Duodenal mucosa (tissue), 2 donors: ENCODE results near the gene ANKRD33B.

Experiments
- H3K27ac ChIP-seq: one replicate; pipeline ENCODE4 v1.7.0; 2013; ENCODE audit warnings: low read depth, low read length
- H3K27me3 ChIP-seq, 2 donors: one replicate each; pipeline ENCODE4 v1.7.0; 2013; ENCODE audit warnings: low read length in 2 of 2, control low read depth in 1 of 2; ENCODE audit not compliant: insufficient read depth in 2 of 2, control insufficient read depth in 1 of 2
- H3K36me3 ChIP-seq, 2 donors: one replicate each; pipeline ENCODE4 v1.7.0; 2013; ENCODE audit warnings: low read length in 2 of 2, control low read depth in 1 of 2; ENCODE audit not compliant: insufficient read depth in 2 of 2, control insufficient read depth in 1 of 2
- H3K4me1 ChIP-seq, 2 donors: one replicate each; pipeline ENCODE4 v1.7.0; 2013; ENCODE audit warnings: low read length in 2 of 2, control low read depth in 1 of 2; ENCODE audit not compliant: insufficient read depth in 2 of 2, control insufficient read depth in 1 of 2
- H3K4me3 ChIP-seq, 2 donors: one replicate each; pipeline ENCODE4 v1.7.0; 2013; ENCODE audit warnings: low read length in 2 of 2, low read depth in 1 of 2
- H3K9ac ChIP-seq, 2 donors: one replicate each; pipeline ENCODE4 v1.7.0; 2013; ENCODE audit warnings: low read length in 2 of 2, low read depth in 1 of 2
- H3K9me3 ChIP-seq, 2 donors: one replicate each; pipeline ENCODE4 v1.7.0; 2013; ENCODE audit warnings: low read length in 2 of 2, control low read depth in 1 of 2; ENCODE audit not compliant: control insufficient read depth in 1 of 2

ANKRD33B gene

DNA sequence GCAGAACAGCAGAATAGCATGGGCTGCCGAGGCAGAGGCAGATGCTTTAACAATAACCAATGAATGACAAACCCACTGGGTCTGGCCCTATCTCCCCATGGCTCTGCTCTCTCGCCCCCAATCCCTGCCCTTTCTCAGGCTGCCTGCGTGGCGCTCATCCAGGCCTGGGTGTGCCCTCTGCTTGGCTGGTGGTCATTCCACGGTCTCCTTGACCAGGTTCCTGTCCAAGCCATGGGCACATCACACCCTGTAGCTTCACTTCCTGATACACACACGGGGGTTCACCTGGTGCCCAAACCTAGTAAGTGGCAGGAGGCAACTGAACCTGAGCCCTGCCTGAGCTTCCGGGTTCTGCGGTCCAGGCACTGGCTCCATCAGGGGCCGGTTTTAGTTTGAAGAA is 109.5 kb downstream of the ANKRD33B start:
- no peak overlapping the region for H3K9ac ChIP-seq
- H3K4me3 ChIP-seq = no peak overlapping the region
- peaks cover 10 to 14% of the 10 kb centered on the region in 2 donors for H3K36me3 ChIP-seq
- H3K27me3 ChIP-seq = no peaks in the 10 kb centered on the region
- no peaks in the 10 kb centered on the region for H3K9me3 ChIP-seq
- no peaks in the 10 kb centered on the region for H3K4me1 ChIP-seq
- H3K27ac ChIP-seq = no peak overlapping the region

GRCh38 chr5:10674096-10674495 is 110.2 kb downstream of the ANKRD33B start:
- no peaks in the 10 kb centered on the region for H3K9me3 ChIP-seq
- no peaks in the 10 kb centered on the region for H3K27me3 ChIP-seq

DNA sequence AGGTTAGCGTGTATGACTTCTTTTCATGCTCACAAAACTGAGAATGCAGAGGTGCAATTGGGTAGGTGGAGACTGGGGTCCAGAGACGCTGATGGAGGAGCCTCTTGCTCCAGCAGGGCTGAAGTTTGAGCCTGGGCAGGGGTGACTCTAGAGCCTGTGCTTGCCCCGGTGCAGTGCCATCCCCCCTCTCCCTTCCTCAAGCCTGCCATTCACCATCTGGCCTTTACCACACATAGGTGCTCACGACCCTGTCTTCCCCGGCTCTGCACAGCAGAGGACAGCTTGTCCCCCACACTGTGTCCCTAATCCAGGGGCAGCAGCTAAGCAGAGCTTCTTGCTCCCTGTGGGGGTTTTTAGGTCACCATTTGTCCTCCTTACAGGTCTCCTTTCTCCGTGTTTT is 110.7 kb downstream of the ANKRD33B start:
- no peaks in the 10 kb centered on the region for H3K27me3 ChIP-seq
- H3K4me1 ChIP-seq = no peaks in the 10 kb centered on the region
- no peak overlapping the region for H3K4me3 ChIP-seq
- H3K9me3 ChIP-seq = no peaks in the 10 kb centered on the region
- H3K36me3 ChIP-seq = peaks cover 12 to 25% of the 10 kb centered on the region in 2 donors
- no peak overlapping the region for H3K27ac ChIP-seq
- H3K9ac ChIP-seq = no peak overlapping the region

More at GRCh38 chr5:10674096-10674495, 110.2 kb downstream of the ANKRD33B start:
- peaks cover 10 to 20% of the 10 kb centered on the region in 2 donors for H3K36me3 ChIP-seq
- H3K9ac ChIP-seq = no peak overlapping the region
- no peak overlapping the region for H3K4me3 ChIP-seq
- no peaks in the 10 kb centered on the region for H3K4me1 ChIP-seq
- H3K27ac ChIP-seq = no peak overlapping the region

DNA sequence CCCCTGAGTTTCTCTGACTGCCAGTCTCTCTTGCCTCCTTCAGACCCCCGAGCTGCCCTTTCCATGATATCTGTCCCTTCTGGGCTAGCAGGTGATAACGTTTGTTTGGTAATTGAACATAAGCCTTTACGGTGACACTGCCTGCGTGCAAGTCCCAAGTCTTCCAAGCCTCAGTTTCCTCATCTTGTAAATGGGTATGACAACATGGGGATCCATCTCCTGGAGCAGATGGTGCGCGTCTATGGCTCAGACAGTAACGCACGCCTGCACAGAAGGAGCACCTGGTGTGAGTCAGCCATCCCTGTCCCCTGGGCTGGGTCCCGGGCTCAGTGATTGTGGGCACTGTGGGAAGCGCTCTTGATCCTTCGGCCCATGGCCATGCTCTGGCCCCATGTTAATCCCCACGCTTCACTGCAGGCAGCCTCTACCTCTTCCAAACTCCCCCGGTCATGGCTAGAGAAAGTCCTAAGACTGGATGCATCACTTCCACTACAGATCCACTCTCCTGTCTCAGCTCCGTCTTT is 111.4 kb downstream of the ANKRD33B start:
- Histone ChIP-seq H3K9ac (no peak overlapping the region), H3K4me3 (no peak overlapping the region), H3K4me1 (no peaks in the 10 kb centered on the region), H3K9me3 (no peaks in the 10 kb centered on the region), H3K27ac (no peak overlapping the region), H3K27me3 (no peaks in the 10 kb centered on the region), H3K36me3 (peaks cover 19 to 32% of the 10 kb centered on the region in 2 donors)

- Histone ChIP-seq H3K4me3 (no peak overlapping the region), H3K9ac (no peak overlapping the region), H3K4me1 (no peaks in the 10 kb centered on the region), H3K27ac (no peak overlapping the region), H3K9me3 (no peaks in the 10 kb centered on the region), H3K27me3 (no peaks in the 10 kb centered on the region), H3K36me3 (peaks cover 26 to 42% of the 10 kb centered on the region in 2 donors)
Measured at GRCh38 chr5:10676224-10676623, 112.4 kb downstream of the ANKRD33B start.

GRCh38 chr5:10676946-10677345 is 113.1 kb downstream of the ANKRD33B start:
- H3K4me3 ChIP-seq = no peak overlapping the region
- no peaks in the 10 kb centered on the region for H3K4me1 ChIP-seq
- H3K27me3 ChIP-seq = no peaks in the 10 kb centered on the region
- no peak overlapping the region for H3K9ac ChIP-seq
- H3K9me3 ChIP-seq = no peaks in the 10 kb centered on the region
- H3K27ac ChIP-seq = no peak overlapping the region
- peaks cover 29 to 48% of the 10 kb centered on the region in 2 donors for H3K36me3 ChIP-seq

DNA sequence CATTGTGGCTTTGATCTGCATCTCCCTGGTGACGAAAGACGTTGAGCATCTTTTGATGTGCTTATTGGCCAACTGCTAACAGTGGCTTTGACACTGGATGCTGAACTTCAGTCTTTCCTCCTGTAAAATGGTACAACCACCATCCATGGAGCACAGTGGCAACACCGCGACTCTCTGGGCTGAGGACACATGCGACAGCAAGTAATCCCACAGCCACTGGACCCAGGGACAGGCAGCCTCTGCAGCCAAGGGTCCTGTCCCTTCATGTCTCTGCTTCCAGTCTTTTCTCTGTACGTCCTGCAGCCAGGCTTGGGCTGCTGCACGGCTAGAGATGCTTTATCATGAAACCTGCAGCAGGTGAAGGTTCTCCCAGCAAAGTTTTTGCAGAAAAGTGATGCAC is 113.7 kb downstream of the ANKRD33B start:
- Histone ChIP-seq H3K27ac (no peak overlapping the region), H3K9me3 (no peaks in the 10 kb centered on the region), H3K27me3 (no peaks in the 10 kb centered on the region), H3K36me3 (peaks cover 32 to 54% of the 10 kb centered on the region in 2 donors), H3K4me1 (no peaks in the 10 kb centered on the region), H3K4me3 (no peak overlapping the region), H3K9ac (no peak overlapping the region)

DNA sequence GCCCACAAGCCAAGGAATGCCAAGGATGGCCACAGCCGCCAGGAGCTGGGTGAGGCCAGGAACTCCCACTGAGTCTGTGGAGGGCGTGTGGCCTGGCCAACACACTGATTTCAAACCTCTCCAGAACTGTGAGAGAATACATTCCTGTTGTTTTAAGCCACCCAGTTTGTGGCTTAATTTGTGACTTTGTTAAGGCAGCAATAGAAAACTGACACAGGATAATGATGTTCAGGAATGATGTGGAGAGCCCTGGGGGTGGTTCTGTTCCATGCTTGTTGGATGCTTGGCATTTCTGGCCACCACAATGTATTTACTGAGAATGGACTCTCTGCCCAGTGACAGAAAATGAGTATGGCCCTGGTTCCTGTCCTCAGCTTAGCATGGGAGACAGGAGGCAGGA is 114.4 kb downstream of the ANKRD33B start:
- H3K9ac ChIP-seq = no peak overlapping the region
- no peak overlapping the region for H3K27ac ChIP-seq
- H3K4me1 ChIP-seq = no peaks in the 10 kb centered on the region
- no peaks in the 10 kb centered on the region for H3K27me3 ChIP-seq
- peaks cover 40 to 61% of the 10 kb centered on the region in 2 donors for H3K36me3 ChIP-seq
- H3K4me3 ChIP-seq = no peak overlapping the region
- H3K9me3 ChIP-seq = no peaks in the 10 kb centered on the region

GRCh38 chr5:10679336-10679988 is 115.6 kb downstream of the ANKRD33B start:
- Histone ChIP-seq H3K4me1 (no peaks in the 10 kb centered on the region), H3K27ac (no peak overlapping the region), H3K36me3 (peaks cover 40 to 66% of the 10 kb centered on the region in 2 donors), H3K4me3 (no peak overlapping the region), H3K27me3 (no peaks in the 10 kb centered on the region), H3K9me3 (no peaks in the 10 kb centered on the region), H3K9ac (no peak overlapping the region)

DNA sequence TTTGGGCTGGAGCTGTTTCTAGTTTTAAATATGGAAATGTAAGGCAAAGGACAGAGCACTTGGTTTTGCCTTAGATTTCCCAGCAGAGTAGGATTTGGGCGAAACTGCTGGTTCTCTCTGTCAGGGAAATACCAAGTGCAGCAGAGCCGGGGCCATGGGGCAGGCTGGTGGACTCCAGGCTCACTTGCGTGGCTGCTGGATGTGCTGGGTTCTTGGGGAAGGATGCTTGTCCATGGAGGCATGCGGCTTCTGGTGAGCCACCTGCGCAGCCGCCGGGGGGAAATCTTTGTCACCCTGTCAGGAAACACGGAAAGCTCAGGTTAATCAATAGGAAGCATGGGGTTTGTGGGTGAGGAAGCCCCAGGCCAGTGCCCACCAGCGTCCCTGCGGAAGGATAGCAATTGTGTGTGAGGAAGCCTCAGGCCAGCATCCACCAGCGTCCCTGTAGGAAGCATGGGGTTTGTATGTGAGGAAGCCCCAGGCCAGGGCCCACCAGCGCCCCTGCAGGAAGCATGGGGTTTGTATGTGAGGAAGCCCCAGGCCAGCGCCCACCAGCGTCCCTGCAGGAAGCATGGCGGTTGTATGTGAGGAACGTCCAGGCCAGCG is 117.1 kb downstream of the ANKRD33B start:
- Histone ChIP-seq H3K9ac (no peak overlapping the region), H3K9me3 (no peaks in the 10 kb centered on the region), H3K4me3 (no peak overlapping the region), H3K4me1 (no peaks in the 10 kb centered on the region), H3K36me3 (peaks cover 40 to 66% of the 10 kb centered on the region in 2 donors), H3K27me3 (no peaks in the 10 kb centered on the region), H3K27ac (no peak overlapping the region)
